ENCODE data around the gene RNF207. TPM values are rescaled to one million over a fixed set of nuclear protein-coding genes. Genes with fewer than 3 reads are reported as not detected.

The RNF207 gene
- total RNA-seq, 2 donors from 2014 or later: 18.4 to 19.4 TPM

DNA sequence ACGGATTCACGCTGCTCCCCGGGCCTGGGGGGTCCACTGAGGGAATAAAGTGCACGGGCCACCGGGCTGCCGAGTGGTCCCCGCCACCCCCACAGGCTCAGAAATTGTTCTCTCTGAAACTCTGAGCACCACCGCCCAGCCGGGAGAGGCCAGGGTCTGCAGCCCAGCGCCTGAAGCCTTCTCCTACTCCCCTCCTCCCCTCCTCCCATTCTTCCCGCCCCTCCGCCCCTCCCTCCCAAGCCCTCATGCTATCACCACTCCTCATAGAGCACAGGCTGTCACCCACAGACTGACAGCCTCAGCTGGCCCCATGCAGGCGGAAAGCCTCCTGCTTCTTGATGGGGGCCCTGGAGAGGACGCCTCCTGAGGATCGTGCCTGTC lies 55.7 kb downstream of the RNF207 start:
- TF ChIP-seq CTCF (IDR thresholded peaks at IDR 0.05): no peak
- Histone ChIP-seq H3K27me3 (no peaks in the 10 kb centered on the region), H3K4me3 (peak overlapping the region; percentile 44), H3K27ac (peak overlapping the region; percentile 27), H3K36me3 (no peaks in the 10 kb centered on the region), H3K9ac (ENCODE audit: low read depth in 2 of 2, low read length in 2 of 2) (peak overlapping the region in 1 of 2 donors; percentile 28), H3K4me1 (peaks cover 7% of the 10 kb centered on the region), H3K9me3 (no peaks in the 10 kb centered on the region)
- intact Hi-C loops (cut with DNase I): no loop called here
- no peak for DNase-seq

- Histone ChIP-seq H3K4me1 (peaks cover 7% of the 10 kb centered on the region), H3K9me3 (no peaks in the 10 kb centered on the region), H3K27me3 (no peaks in the 10 kb centered on the region), H3K4me3 (no peak overlapping the region), H3K27ac (no peak overlapping the region), H3K36me3 (no peaks in the 10 kb centered on the region), H3K9ac (ENCODE audit: low read depth in 2 of 2, low read length in 2 of 2) (peak overlapping the region in 1 of 2 donors; percentile 2)
- DNase-seq: peak; percentile 56
- no peak for TF ChIP-seq CTCF (IDR thresholded peaks at IDR 0.05)
- intact Hi-C loops (cut with DNase I): no loop called here
Observed at GRCh38 chr1:6262555-6263420, 56.9 kb downstream of the RNF207 start.

DNA sequence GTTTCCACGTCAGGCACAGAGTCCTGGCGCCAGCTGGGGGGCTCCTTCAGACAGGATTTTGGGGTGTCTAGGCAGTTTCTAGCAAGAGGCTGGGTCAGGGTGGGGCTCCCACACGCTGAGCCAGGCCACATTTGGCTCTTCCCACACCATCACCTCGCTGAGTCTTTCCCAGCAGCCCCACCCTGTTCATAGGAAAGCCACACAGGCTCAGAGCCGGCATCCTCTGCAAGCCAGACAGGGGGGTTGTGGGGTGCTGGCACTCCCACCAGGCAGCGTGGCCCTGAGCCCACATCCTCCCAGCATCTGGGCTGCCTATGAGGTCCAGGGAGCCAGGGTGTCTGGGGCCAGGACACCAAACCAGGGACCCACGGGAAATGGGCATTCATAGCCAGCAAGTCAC lies 57.8 kb downstream of the RNF207 start:
- Histone ChIP-seq H3K27me3 (no peaks in the 10 kb centered on the region), H3K36me3 (no peaks in the 10 kb centered on the region), H3K27ac (no peak overlapping the region), H3K4me1 (peaks cover 7% of the 10 kb centered on the region), H3K9ac (ENCODE audit: low read depth in 2 of 2, low read length in 2 of 2) (no peak overlapping the region), H3K4me3 (no peak overlapping the region), H3K9me3 (no peaks in the 10 kb centered on the region)
- TF ChIP-seq CTCF (IDR thresholded peaks at IDR 0.05): no peak
- DNase-seq: no peak
- intact Hi-C loops (cut with DNase I): no loop called here

DNA sequence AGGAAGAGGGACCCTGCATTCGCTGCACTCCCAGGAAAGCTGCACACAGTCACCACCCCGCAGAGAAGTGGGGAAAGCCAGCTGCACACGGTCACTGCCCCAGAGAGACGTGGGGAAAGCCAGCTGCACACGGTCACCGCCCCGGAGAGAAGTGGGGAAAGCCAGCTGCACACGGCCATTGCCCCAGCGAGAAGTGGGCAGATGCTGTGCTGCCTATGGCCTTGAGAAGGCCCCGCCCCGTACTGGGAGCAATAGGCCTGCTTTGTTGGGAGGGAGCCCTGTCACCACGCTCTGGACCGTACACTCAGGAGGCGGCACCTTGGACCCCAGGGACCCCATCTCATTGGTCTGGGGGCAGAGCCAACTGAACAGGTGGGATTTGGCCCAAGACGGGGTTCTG lies 59.2 kb downstream of the RNF207 start:
- TF ChIP-seq CTCF (IDR thresholded peaks at IDR 0.05): no peak
- Histone ChIP-seq H3K9ac (ENCODE audit: low read depth in 2 of 2, low read length in 2 of 2) (no peak overlapping the region), H3K27me3 (no peaks in the 10 kb centered on the region), H3K9me3 (no peaks in the 10 kb centered on the region), H3K4me1 (peaks cover 5% of the 10 kb centered on the region), H3K4me3 (no peak overlapping the region), H3K27ac (no peak overlapping the region), H3K36me3 (no peaks in the 10 kb centered on the region)
- intact Hi-C loops (cut with DNase I): no loop called here
- DNase-seq: no peak

- TF ChIP-seq CTCF (IDR thresholded peaks at IDR 0.05): no peak
- peaks cover 18% of the 10 kb centered on the region for H3K4me1 ChIP-seq
- intact Hi-C loops (cut with DNase I): no loop called here
Observed at GRCh38 chr1:6266641-6267040, 60.7 kb downstream of the RNF207 start.

More at GRCh38 chr1:6266641-6267040, 60.7 kb downstream of the RNF207 start:
- H3K9ac ChIP-seq (ENCODE audit: low read depth in 2 of 2, low read length in 2 of 2): no peak overlapping the region
- H3K27me3 ChIP-seq: no peaks in the 10 kb centered on the region
- H3K9me3 ChIP-seq: no peaks in the 10 kb centered on the region
- DNase-seq: no peak
- no peaks in the 10 kb centered on the region for H3K36me3 ChIP-seq
- H3K4me3 ChIP-seq: no peak overlapping the region
- H3K27ac ChIP-seq: no peak overlapping the region
